NB4 (cell line): ENCODE data around the gene GZMB.

ENCODE experiments used
- POLR2A ChIP-seq: IDR thresholded peaks from 2 replicates; pipeline ENCODE4 v1.6.1; 2011; ENCODE audit warnings: mild to moderate bottlenecking; ENCODE audit not compliant: insufficient read length; ENCODE audit errors: extremely low read depth
- TF ChIP-seq, protein P1 (sequence below): IDR thresholded peaks from one replicate; pipeline ENCODE4 v1.5.1; 2012; ENCODE audit warnings: low read depth, low read length

DNA sequence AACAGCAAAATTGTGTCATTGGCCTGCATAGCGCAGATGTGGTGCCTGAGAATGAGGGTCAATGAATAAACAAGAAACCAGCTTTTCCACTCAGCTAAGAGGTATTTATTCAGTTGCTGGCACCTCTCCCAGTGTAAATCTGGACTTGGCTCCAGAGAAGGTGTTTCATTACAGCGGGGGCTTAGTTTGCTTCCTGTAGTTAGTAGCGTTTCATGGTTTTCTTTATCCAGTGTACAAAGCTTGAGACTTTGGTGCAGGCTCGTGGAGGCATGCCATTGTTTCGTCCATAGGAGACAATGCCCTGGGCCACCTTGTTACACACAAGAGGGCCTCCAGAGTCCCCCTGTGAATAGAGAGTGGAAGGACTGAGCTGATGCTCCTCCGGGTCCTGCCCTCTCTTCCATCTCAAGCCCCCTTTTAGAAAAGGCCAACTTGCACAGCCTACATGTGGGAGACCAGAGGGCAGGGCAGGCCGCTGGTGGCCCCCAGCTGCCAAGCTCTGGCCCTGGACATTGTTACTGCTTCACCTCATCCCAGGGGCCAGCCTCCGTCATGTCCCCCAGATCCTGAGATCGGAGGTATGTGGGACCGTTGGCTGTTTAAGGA is 3.0 kb downstream of the GZMB start:
- TF ChIP-seq, protein P1, sequence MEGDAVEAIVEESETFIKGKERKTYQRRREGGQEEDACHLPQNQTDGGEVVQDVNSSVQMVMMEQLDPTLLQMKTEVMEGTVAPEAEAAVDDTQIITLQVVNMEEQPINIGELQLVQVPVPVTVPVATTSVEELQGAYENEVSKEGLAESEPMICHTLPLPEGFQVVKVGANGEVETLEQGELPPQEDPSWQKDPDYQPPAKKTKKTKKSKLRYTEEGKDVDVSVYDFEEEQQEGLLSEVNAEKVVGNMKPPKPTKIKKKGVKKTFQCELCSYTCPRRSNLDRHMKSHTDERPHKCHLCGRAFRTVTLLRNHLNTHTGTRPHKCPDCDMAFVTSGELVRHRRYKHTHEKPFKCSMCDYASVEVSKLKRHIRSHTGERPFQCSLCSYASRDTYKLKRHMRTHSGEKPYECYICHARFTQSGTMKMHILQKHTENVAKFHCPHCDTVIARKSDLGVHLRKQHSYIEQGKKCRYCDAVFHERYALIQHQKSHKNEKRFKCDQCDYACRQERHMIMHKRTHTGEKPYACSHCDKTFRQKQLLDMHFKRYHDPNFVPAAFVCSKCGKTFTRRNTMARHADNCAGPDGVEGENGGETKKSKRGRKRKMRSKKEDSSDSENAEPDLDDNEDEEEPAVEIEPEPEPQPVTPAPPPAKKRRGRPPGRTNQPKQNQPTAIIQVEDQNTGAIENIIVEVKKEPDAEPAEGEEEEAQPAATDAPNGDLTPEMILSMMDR, result no peak
- no peak for TF ChIP-seq POLR2A
